Stimulated activated CD4-positive, alpha-beta T cell treated with anti-CD3 and anti-CD28 coated beads, TNF-alpha, amount 100 ng/mL, for 48 hours (primary cell): ENCODE data around the gene KRT80.

ENCODE experiments used
- DNase-seq, 3 donors: peaks; one replicate each; pipeline ENCODE4 v3.0.0-alpha.2; 2020; ENCODE audit warnings: low read depth in 3 of 3

KRT80 gene

GRCh38 chr12:52137746-52138145 is 54.1 kb downstream of the KRT80 start:
- DNase-seq = no peak

DNA sequence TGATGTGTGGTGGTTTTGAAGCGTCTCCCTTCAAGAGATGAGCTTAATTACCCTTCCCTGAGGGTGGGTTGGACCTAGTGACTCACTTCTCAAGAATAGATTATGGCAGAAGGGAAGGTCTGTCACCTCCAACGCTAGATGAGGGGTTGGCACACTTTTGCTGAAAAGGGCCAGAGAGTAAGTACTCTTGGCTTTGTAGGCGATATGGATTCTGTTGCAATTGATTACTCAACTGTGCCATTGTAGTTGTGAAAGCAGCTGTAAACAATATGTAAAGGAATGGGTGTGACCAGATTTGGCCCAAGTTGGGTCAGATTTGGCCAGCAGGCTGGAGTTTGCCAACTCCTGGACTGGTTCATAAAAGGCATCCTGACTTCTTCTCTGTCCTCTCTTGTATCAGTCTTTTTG is 59.1 kb downstream of the KRT80 start:
- no peak for DNase-seq

DNA sequence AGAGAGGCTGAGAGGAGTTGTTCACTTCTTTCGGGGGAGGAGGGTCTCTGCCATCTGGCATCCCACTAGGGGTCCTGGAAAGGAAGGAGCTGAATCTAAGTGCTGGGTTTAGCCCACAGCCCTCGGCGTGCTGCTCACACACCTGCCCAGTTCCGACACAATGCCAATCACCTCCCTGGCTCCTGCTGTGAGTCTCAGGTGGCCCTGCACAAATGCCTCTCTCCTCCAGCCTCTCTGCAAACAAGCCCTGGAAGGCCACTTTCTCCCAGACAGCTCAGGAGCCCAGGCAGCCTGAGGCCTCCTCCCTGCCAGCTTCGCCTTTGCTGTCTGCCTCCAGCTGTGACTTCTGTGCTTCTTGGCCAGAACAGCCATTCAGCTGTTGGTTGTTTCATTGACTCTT is 61.1 kb downstream of the KRT80 start:
- no peak for DNase-seq

- DNase-seq = no peak
These were observed 63.9 kb downstream of the KRT80 start for GRCh38 chr12:52127683-52128450.

DNA sequence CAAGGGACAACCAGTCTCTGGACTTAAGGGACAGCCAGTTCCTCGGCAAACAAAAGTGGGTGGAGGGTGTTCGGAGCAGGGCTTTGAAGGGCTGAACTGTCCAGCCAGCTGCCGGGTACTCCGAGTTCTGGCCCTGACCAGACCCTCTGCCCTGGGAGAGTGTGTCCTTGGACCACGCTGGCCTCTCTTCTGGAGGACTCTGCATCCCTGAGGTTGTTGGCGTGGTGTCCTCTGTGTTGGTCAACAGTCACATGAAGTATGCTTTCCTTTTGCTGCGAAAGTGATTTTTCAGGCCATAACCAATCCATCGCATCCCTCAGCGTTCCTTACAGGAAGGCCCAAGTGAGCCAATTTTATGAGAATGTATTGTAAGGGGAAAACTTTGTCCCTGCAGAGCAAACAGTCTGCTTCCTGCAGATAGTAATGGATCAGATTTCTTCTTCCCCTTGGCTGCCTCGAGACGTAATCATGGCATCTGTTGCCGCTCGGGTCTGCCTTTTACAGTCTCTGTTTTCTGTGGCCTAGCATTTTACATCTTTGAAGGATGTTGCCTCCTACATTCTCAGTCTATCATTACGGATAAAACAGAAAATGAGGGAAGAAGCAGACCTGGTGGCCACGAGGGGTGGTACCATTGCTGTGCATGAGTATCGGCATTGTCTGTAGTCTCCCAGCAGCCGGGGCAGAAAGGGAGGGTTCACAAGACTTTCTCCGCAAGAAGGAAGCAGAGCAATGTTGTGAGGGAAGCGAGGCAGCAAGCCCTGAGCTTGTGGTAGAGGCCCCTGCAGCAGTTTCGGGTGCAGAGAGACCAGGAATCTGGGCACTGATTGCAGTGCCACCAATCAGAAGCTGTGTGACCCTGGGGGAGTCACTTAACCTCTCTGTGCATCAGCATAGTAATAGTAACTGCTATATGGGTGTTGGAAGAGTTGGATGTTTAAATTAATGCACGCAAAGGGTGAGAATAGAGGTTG is 64.9 kb downstream of the KRT80 start:
- no peak for DNase-seq

GRCh38 chr12:52126050-52126604 is 65.7 kb downstream of the KRT80 start:
- no peak for DNase-seq

- no peak for DNase-seq
These were observed 66.3 kb downstream of the KRT80 start for GRCh38 chr12:52125476-52125900.

DNA sequence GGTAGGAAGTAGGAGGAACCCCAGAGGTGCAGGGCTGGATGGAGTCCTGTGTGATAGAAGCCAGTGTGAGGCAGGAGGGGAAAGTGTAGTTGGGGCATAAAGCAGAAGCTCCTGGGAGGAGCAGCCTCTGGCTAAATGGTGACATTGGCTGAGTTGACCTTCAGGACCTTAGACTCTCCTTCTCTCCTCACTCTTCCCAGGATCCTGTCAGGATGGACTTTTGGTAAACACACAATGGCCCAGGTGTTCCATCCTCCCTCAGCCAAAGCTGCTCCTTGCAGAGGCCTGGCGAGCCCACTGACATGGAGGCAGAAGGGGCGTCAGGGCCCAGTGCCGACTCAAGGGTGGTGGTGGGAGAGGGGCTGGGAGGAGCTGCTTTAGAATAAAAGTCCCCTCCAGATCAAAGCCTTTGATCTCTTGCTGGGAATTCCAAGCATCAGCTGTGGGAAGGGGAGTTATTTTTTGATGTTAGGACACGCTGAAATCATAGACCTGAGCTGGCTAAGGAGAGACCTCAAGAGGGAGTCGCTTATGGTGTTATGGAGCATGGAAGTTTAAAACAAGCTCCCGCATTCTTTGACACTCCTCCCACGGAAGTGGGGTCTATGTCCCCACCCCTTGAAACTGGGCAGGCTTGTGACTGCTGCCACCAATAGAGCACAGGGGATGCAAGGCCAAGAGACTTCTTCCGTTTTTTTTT is 68.2 kb downstream of the KRT80 start:
- no peak for DNase-seq

- no peak for DNase-seq
These were observed 68.9 kb downstream of the KRT80 start for GRCh38 chr12:52122904-52123303.

DNA sequence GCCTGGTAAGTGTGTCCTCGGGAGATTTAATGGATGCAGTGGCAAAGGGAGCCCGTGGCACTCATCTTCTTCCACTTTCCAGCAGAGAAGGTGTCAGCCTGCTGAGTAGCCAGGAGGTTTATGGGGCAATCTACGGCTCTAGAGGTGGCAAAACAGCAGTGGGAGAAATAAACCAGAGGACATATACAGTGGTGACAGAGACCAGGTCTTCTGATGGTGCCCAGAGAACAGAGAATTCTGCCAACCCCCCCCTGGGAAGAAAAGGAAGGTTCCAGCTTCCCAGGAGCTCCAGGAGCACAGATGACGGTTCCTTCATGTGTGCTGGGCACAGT is 69.3 kb downstream of the KRT80 start:
- no peak for DNase-seq

GRCh38 chr12:52121824-52122539 is 69.8 kb downstream of the KRT80 start:
- DNase-seq = peak; percentile 37 to 60 (median 42)

GRCh38 chr12:52120951-52121823 is 70.6 kb downstream of the KRT80 start:
- no peak for DNase-seq

DNA sequence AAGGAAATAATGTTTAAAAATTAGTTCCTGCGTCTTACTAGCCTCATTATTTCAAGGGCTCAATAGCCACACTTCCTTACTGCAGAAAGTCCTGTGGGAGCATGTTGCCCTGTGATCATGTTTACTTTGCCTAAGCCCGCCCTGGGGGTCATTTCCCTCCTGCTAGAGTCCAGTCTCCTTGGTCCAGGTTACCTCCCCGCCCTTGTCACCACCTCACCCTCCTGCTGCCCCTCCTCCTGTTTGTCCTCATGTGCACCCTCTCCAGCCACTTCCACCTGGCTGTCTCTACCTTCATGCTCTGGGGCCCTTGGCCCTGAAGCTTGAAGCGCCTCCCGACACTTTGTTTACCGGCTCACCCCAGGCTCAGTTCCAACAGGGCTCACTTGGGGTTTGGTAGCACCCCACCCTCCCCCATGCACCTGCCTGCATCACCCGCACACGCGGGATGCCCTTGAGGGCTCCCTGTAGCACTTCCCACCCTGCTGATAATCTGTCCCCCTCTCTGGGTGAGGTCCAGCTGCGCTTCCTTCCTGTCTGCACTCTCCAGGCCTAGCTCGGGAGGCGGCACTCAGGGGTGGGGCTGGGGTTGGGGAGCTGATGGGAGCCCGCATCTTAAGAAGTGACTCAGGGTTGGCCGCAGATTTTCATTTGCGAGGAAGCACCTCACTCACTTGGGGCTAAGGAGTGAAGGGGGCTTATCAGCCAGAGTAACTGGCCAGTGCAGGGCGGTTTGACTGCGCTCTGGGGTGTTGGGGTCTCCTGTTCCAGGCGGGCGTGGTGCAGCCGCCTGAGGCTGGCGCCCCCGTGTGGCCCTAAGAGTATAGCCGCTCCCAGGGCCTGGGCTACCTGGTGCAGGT is 72.2 kb downstream of the KRT80 start:
- peak in 2 of 3 donors; percentile 17 to 24 for DNase-seq
